Activated CD8-positive, alpha-beta memory T cell treated with anti-CD3 and anti-CD28 coated beads, Interleukin-2, amount 10 ng/mL, durations not matched to agents 7 days and 5 days (primary cell): ENCODE measurements around the gene ZFR2. TPM values are rescaled to one million over a fixed set of nuclear protein-coding genes. Genes with fewer than 3 reads are reported as not detected.

Source experiments
- ATAC-seq: fragments of 150-1000 bp; cut with Tn5 transposase; one replicate; pipeline ENCODE4 v1.10.0; 2021; ENCODE audit warnings: moderate library complexity
- CTCF ChIA-PET: fragments of 350-600 bp; sonication (Branson Sonifier 250); formaldehyde crosslinking; loops from one replicate; lab custom pipeline; 2021; ENCODE audit warnings: antibody characterized with exemption; lab: Charles Lee
- DNase-seq: peaks from one replicate; pipeline ENCODE4 v3.0.0-alpha.2; 2020
- H3K27ac Mint-ChIP-seq: one replicate; pipeline ENCODE4 v1.8.0; 2021; ENCODE audit warnings: mild to moderate bottlenecking, mixed read lengths
- H3K27me3 Mint-ChIP-seq: one replicate; pipeline ENCODE4 v1.8.0; 2021; ENCODE audit warnings: mixed read lengths
- H3K36me3 Mint-ChIP-seq: one replicate; pipeline ENCODE4 v1.8.0; 2021; ENCODE audit warnings: mild to moderate bottlenecking, mixed read lengths
- H3K4me1 Mint-ChIP-seq: one replicate; pipeline ENCODE4 v1.8.0; 2021; ENCODE audit warnings: mixed read lengths
- H3K4me3 Mint-ChIP-seq: one replicate; pipeline ENCODE4 v1.8.0; 2021; ENCODE audit warnings: mild to moderate bottlenecking, moderate library complexity, mixed read lengths
- H3K9me3 Mint-ChIP-seq: one replicate; pipeline ENCODE4 v1.8.0; 2022; ENCODE audit warnings: low read depth, mixed read lengths
- total RNA-seq, 2 experiments: library from RNA; stranded (reverse); gene quantifications; one replicate each; pipeline ENCODE4 v1.2.3, GENCODE V29; 2021

The ZFR2 gene
- total RNA-seq, 2 experiments from 2014 or later = 0.26 TPM

- CTCF ChIA-PET = interaction anchor here (0.6 to 3.5 kb wide), 8 partner anchors 9 to 52 kb away, joined by 3 to 29 read pairs (median 4); partner anchors contain the start of genes APBA3, MATK and MRPL54
- no peak overlapping the region for H3K4me3 Mint-ChIP-seq
- peak; percentile 58 for DNase-seq
Observed at GRCh38 chr19:3813473-3814392, 55.1 kb downstream of the ZFR2 start.

GRCh38 chr19:3810708-3811355, 58.0 kb downstream of the ZFR2 start:
- H3K27ac Mint-ChIP-seq = no peak overlapping the region
- DNase-seq (no peak), ATAC-seq (no peak)
- H3K9me3 Mint-ChIP-seq = peaks cover 2% of the 10 kb centered on the region
- peaks cover 45% of the 10 kb centered on the region for H3K4me1 Mint-ChIP-seq
- no peak overlapping the region for H3K4me3 Mint-ChIP-seq
- H3K27me3 Mint-ChIP-seq = no peaks in the 10 kb centered on the region
- CTCF ChIA-PET = interaction anchor here (3.5 kb wide), 1 partner anchor 12 kb away, joined by 29 read pairs; no protein-coding TSS in a partner anchor
- H3K36me3 Mint-ChIP-seq = peaks cover 1% of the 10 kb centered on the region

More at GRCh38 chr19:3813473-3814392, 55.1 kb downstream of the ZFR2 start:
- peaks cover 1% of the 10 kb centered on the region for H3K36me3 Mint-ChIP-seq
- ATAC-seq = no peak
- H3K4me1 Mint-ChIP-seq = peaks cover 38% of the 10 kb centered on the region
- no peaks in the 10 kb centered on the region for H3K27me3 Mint-ChIP-seq
- H3K9me3 Mint-ChIP-seq = no peaks in the 10 kb centered on the region
- peak overlapping the region; percentile 86 for H3K27ac Mint-ChIP-seq

GRCh38 chr19:3809881-3810707, 58.7 kb downstream of the ZFR2 start:
- Mint-ChIP-seq H3K4me1 (peaks cover 50% of the 10 kb centered on the region), H3K36me3 (peaks cover 1% of the 10 kb centered on the region), H3K27me3 (no peaks in the 10 kb centered on the region), H3K4me3 (no peak overlapping the region), H3K27ac (no peak overlapping the region), H3K9me3 (peaks cover 2% of the 10 kb centered on the region)
- DNase-seq (no peak), ATAC-seq (no peak)
- CTCF ChIA-PET = interaction anchor here (3.5 kb wide), 1 partner anchor 12 kb away, joined by 29 read pairs; no protein-coding TSS in a partner anchor

GRCh38 chr19:3808420-3809143, 60.3 kb downstream of the ZFR2 start:
- CTCF ChIA-PET = no interaction called here
- Mint-ChIP-seq H3K27ac (no peak overlapping the region), H3K9me3 (peaks cover 2% of the 10 kb centered on the region), H3K4me3 (no peak overlapping the region), H3K36me3 (no peaks in the 10 kb centered on the region), H3K27me3 (no peaks in the 10 kb centered on the region), H3K4me1 (peaks cover 45% of the 10 kb centered on the region)
- DNase-seq (no peak), ATAC-seq (no peak)

GRCh38 chr19:3807574-3808354, 61.1 kb downstream of the ZFR2 start:
- H3K4me3 Mint-ChIP-seq = no peak overlapping the region
- no peak overlapping the region for H3K27ac Mint-ChIP-seq
- H3K36me3 Mint-ChIP-seq = no peaks in the 10 kb centered on the region
- H3K27me3 Mint-ChIP-seq = no peaks in the 10 kb centered on the region
- peaks cover 37% of the 10 kb centered on the region for H3K4me1 Mint-ChIP-seq
- no peak for ATAC-seq
- peaks cover 2% of the 10 kb centered on the region for H3K9me3 Mint-ChIP-seq
- no peak for DNase-seq
- CTCF ChIA-PET = no interaction called here

- Mint-ChIP-seq H3K27ac (no peak overlapping the region), H3K4me1 (peaks cover 31% of the 10 kb centered on the region), H3K9me3 (peaks cover 2% of the 10 kb centered on the region), H3K27me3 (no peaks in the 10 kb centered on the region), H3K36me3 (no peaks in the 10 kb centered on the region), H3K4me3 (no peak overlapping the region)
- no peak for DNase-seq
- ATAC-seq = no peak
- CTCF ChIA-PET = no interaction called here
Observed at GRCh38 chr19:3807131-3807480, 61.7 kb downstream of the ZFR2 start.

- Mint-ChIP-seq H3K27me3 (peaks cover 5% of the 10 kb centered on the region), H3K4me3 (no peak overlapping the region), H3K27ac (no peak overlapping the region), H3K4me1 (peaks cover 38% of the 10 kb centered on the region), H3K9me3 (peaks cover 2% of the 10 kb centered on the region), H3K36me3 (no peaks in the 10 kb centered on the region)
- ATAC-seq (no peak), DNase-seq (no peak)
- CTCF ChIA-PET = interaction anchor here (1.8 kb wide), 1 partner anchor 16 kb away, joined by 4 read pairs; no protein-coding TSS in a partner anchor
Observed at GRCh38 chr19:3805859-3806258, 63.0 kb downstream of the ZFR2 start.

GRCh38 chr19:3804429-3804828, 64.4 kb downstream of the ZFR2 start:
- Mint-ChIP-seq H3K4me1 (peaks cover 42% of the 10 kb centered on the region), H3K4me3 (no peak overlapping the region), H3K9me3 (peaks cover 2% of the 10 kb centered on the region), H3K27me3 (peaks cover 8% of the 10 kb centered on the region), H3K36me3 (no peaks in the 10 kb centered on the region), H3K27ac (no peak overlapping the region)
- no peak for DNase-seq
- CTCF ChIA-PET = interaction anchor here (0.6 to 1.8 kb wide), 6 partner anchors 8 to 20 kb away, joined by 3 to 8 read pairs (median 5); no protein-coding TSS in a partner anchor
- ATAC-seq = no peak

- DNase-seq (no peak), ATAC-seq (no peak)
- peaks cover 12% of the 10 kb centered on the region for H3K27me3 Mint-ChIP-seq
- peaks cover 2% of the 10 kb centered on the region for H3K9me3 Mint-ChIP-seq
- CTCF ChIA-PET = interaction anchor here (0.6 to 1.6 kb wide), 5 partner anchors 8 to 20 kb away, joined by 3 to 8 read pairs (median 6); no protein-coding TSS in a partner anchor
- H3K4me3 Mint-ChIP-seq = no peak overlapping the region
- H3K27ac Mint-ChIP-seq = no peak overlapping the region
- H3K36me3 Mint-ChIP-seq = no peaks in the 10 kb centered on the region
- H3K4me1 Mint-ChIP-seq = peaks cover 47% of the 10 kb centered on the region
Observed at GRCh38 chr19:3803986-3804385, 64.9 kb downstream of the ZFR2 start.

- Mint-ChIP-seq H3K4me3 (no peak overlapping the region), H3K27ac (no peak overlapping the region), H3K9me3 (peaks cover 2% of the 10 kb centered on the region), H3K27me3 (peaks cover 12% of the 10 kb centered on the region), H3K36me3 (no peaks in the 10 kb centered on the region), H3K4me1 (peaks cover 48% of the 10 kb centered on the region)
- ATAC-seq = no peak
- CTCF ChIA-PET = interaction anchor here (0.9 to 1.0 kb wide), 2 partner anchors 9 to 14 kb away, joined by 3 read pairs; no protein-coding TSS in a partner anchor
- DNase-seq = no peak
Observed at GRCh38 chr19:3803114-3803888, 65.5 kb downstream of the ZFR2 start.

- peaks cover 12% of the 10 kb centered on the region for H3K27me3 Mint-ChIP-seq
- H3K36me3 Mint-ChIP-seq = peaks cover 8% of the 10 kb centered on the region
- CTCF ChIA-PET = interaction anchor here (1.4 to 2.5 kb wide), 2 partner anchors 11 to 17 kb away, joined by 4 to 5 read pairs; no protein-coding TSS in a partner anchor
- H3K27ac Mint-ChIP-seq = no peak overlapping the region
- peak; percentile 79 for DNase-seq
- H3K9me3 Mint-ChIP-seq = peaks cover 5% of the 10 kb centered on the region
- H3K4me1 Mint-ChIP-seq = peaks cover 40% of the 10 kb centered on the region
- H3K4me3 Mint-ChIP-seq = peak overlapping the region; percentile 46
- ATAC-seq = peak; percentile 71
Observed at GRCh38 chr19:3801412-3802096, 67.3 kb downstream of the ZFR2 start.
